ENCODE results near the gene PSG3.
A peak's percentile ranks its signal among the peaks of the same experiment; 100 is the strongest.
"Not testable (repeated sequence)": the region's sequence is repeated elsewhere in the genome, so short reads cannot be mapped to it uniquely, and the experiment has no call there.

The PSG3 gene

GRCh38 chr19:42740381-42740780 is at the start of gene PSG3:
Gene PSG3 (minus strand): TSS chr19:42740481. CDS start chr19:42740384, 97 bp downstream.
- not testable (repeated sequence) for DNase-seq (ENCODE audit: low read depth)

- DNase-seq (ENCODE audit: low read depth) = not testable (repeated sequence)
Measured at GRCh38 chr19:42788766-42789165, 48.5 kb upstream of the PSG3 start.

- DNase-seq (ENCODE audit: low read depth) = not testable (repeated sequence)
Measured at GRCh38 chr19:42787766-42788165, 47.5 kb upstream of the PSG3 start.

- DNase-seq (ENCODE audit: low read depth) = peak; percentile 13
Measured at GRCh38 chr19:42776750-42777612, 36.7 kb upstream of the PSG3 start.

- not testable (repeated sequence) for DNase-seq (ENCODE audit: low read depth)
Measured at GRCh38 chr19:42774510-42775158, 34.4 kb upstream of the PSG3 start.

- DNase-seq (ENCODE audit: low read depth) = not testable (repeated sequence)
Measured at GRCh38 chr19:42767319-42767718, 27.0 kb upstream of the PSG3 start.

GRCh38 chr19:42766871-42767270 is 26.6 kb upstream of the PSG3 start:
- not testable (repeated sequence) for DNase-seq (ENCODE audit: low read depth)

GRCh38 chr19:42764836-42765235 is 24.6 kb upstream of the PSG3 start:
- no peak for DNase-seq (ENCODE audit: low read depth)

- DNase-seq (ENCODE audit: low read depth) = no peak
Measured at GRCh38 chr19:42762789-42763188, 22.5 kb upstream of the PSG3 start.

GRCh38 chr19:42761924-42762295 is 21.6 kb upstream of the PSG3 start:
- DNase-seq (ENCODE audit: low read depth) = not testable (repeated sequence)

- not testable (repeated sequence) for DNase-seq (ENCODE audit: low read depth)
Measured at GRCh38 chr19:42760954-42761923, 21.0 kb upstream of the PSG3 start.

GRCh38 chr19:42758667-42759066 is 18.4 kb upstream of the PSG3 start:
- DNase-seq (ENCODE audit: low read depth) = not testable (repeated sequence)

GRCh38 chr19:42752246-42752645 is 12.0 kb upstream of the PSG3 start:
- DNase-seq (ENCODE audit: low read depth) = not testable (repeated sequence)

GRCh38 chr19:42741726-42742607 is 1.7 kb upstream of the PSG3 start:
- not testable (repeated sequence) for DNase-seq (ENCODE audit: low read depth)

GRCh38 chr19:42737581-42738011 is 2.7 kb downstream of the PSG3 start:
- not testable (repeated sequence) for DNase-seq (ENCODE audit: low read depth)

GRCh38 chr19:42728341-42728740 is 11.9 kb downstream of the PSG3 start:
- not testable (repeated sequence) for DNase-seq (ENCODE audit: low read depth)

- DNase-seq (ENCODE audit: low read depth) = not testable (repeated sequence)
Measured at GRCh38 chr19:42714000-42714399, 26.3 kb downstream of the PSG3 start.

GRCh38 chr19:42712753-42713152 is 27.5 kb downstream of the PSG3 start:
- DNase-seq (ENCODE audit: low read depth) = not testable (repeated sequence)

- DNase-seq (ENCODE audit: low read depth) = not testable (repeated sequence)
Measured at GRCh38 chr19:42710986-42711385, 29.3 kb downstream of the PSG3 start.

- DNase-seq (ENCODE audit: low read depth) = no peak
Measured at GRCh38 chr19:42697884-42698283, 42.4 kb downstream of the PSG3 start.
